Thoracic aorta (tissue), 2 donors: ENCODE results near the gene NTNG1. TPM values are rescaled to one million over a fixed set of nuclear protein-coding genes. Genes with fewer than 3 reads are reported as not detected.

Source experiments
- ATAC-seq: fragments of 150-250 bp; one replicate; pipeline ENCODE4 v1.8.0; 2017; ENCODE audit warnings: low read depth; ENCODE audit not compliant: insufficient number of reproducible peaks, low FRiP score
- DNase-seq: peaks from one replicate; pipeline ENCODE4 v3.0.0-alpha.2; 2020; ENCODE audit warnings: low spot score
- H3K27ac ChIP-seq, 2 donors: fragments of 200-600 bp; sonication (generic); 1 replicate in 1 of 2; 2 replicates in 1 of 2; pipeline ENCODE4 v1.5.1; 2016; ENCODE audit warnings: mild to moderate bottlenecking in 2 of 2, moderate library complexity in 2 of 2
- H3K27me3 ChIP-seq: fragments of 200-600 bp; sonication (generic); replicated peaks from 2 replicates; pipeline ENCODE4 v1.6.0; 2016; ENCODE audit warnings: mild to moderate bottlenecking; ENCODE audit not compliant: insufficient read depth
- H3K36me3 ChIP-seq: fragments of 200-600 bp; sonication (generic); one replicate; pipeline ENCODE4 v1.5.1; 2016
- H3K4me1 ChIP-seq, 2 donors: fragments of 200-600 bp; sonication (generic); 1 replicate in 1 of 2; 2 replicates in 1 of 2; pipeline versions ENCODE4 v1.5.1 to v1.6.0; 2016; ENCODE audit warnings: low read depth in 2 of 2, mild to moderate bottlenecking in 1 of 2; ENCODE audit not compliant: control insufficient read depth in 1 of 2
- H3K4me3 ChIP-seq: fragments of 200-600 bp; sonication (generic); 2 replicates; pipeline ENCODE4 v1.5.1; 2016; ENCODE audit warnings: mild to moderate bottlenecking
- H3K9me3 ChIP-seq: fragments of 200-600 bp; sonication (generic); 2 replicates; pipeline ENCODE4 v1.5.1; 2016
- CTCF ChIP-seq: fragments of 200-600 bp; sonication (generic); IDR thresholded peaks from one replicate; pipeline ENCODE4 v1.5.1; 2019; ENCODE audit warnings: antibody characterized with exemption
- total RNA-seq, 2 donors: library from RNA; depleted of rRNA; stranded (reverse); fragments of >200 nt; gene quantifications; one replicate each; pipeline versions ENCODE4 v1.1.0 to v1.2.3, GENCODE V29; 2016

The NTNG1 gene
- total RNA-seq, 2 donors from 2014 or later, result 0.99 to 1.4 TPM

GRCh38 chr1:107299521-107299920 is 158.7 kb downstream of the NTNG1 start:
- no peaks in the 10 kb centered on the region for H3K27me3 ChIP-seq
- ATAC-seq, result no peak
- no peak overlapping the region for H3K4me3 ChIP-seq
- no peak for TF ChIP-seq CTCF
- no peak overlapping the region for H3K27ac ChIP-seq
- H3K9me3 ChIP-seq, result no peaks in the 10 kb centered on the region
- no peak for DNase-seq
- H3K4me1 ChIP-seq, result no peaks in the 10 kb centered on the region
- no peaks in the 10 kb centered on the region for H3K36me3 ChIP-seq

- Histone ChIP-seq H3K27ac (no peak overlapping the region), H3K27me3 (no peaks in the 10 kb centered on the region), H3K4me3 (no peak overlapping the region), H3K9me3 (no peaks in the 10 kb centered on the region), H3K4me1 (no peaks in the 10 kb centered on the region), H3K36me3 (no peaks in the 10 kb centered on the region)
- no peak for DNase-seq
- TF ChIP-seq CTCF, result no peak
- no peak for ATAC-seq
Observed at GRCh38 chr1:107309962-107310361, 169.1 kb downstream of the NTNG1 start.

- DNase-seq (no peak), ATAC-seq (no peak)
- no peak for TF ChIP-seq CTCF
- H3K27me3 ChIP-seq, result no peaks in the 10 kb centered on the region
- no peak overlapping the region for H3K27ac ChIP-seq
- H3K36me3 ChIP-seq, result no peaks in the 10 kb centered on the region
- H3K4me1 ChIP-seq, result no peaks in the 10 kb centered on the region
- no peaks in the 10 kb centered on the region for H3K9me3 ChIP-seq
- no peak overlapping the region for H3K4me3 ChIP-seq
Observed at GRCh38 chr1:107315652-107316051, 174.8 kb downstream of the NTNG1 start.

- TF ChIP-seq CTCF, result no peak
Observed at GRCh38 chr1:107318932-107319331, 178.1 kb downstream of the NTNG1 start.

GRCh38 chr1:107323784-107324183 is 182.9 kb downstream of the NTNG1 start:
- no peaks in the 10 kb centered on the region for H3K4me1 ChIP-seq
- no peak for ATAC-seq
- TF ChIP-seq CTCF, result no peak
- no peaks in the 10 kb centered on the region for H3K9me3 ChIP-seq
- no peaks in the 10 kb centered on the region for H3K36me3 ChIP-seq
- H3K27ac ChIP-seq, result no peak overlapping the region
- no peaks in the 10 kb centered on the region for H3K27me3 ChIP-seq
- no peak overlapping the region for H3K4me3 ChIP-seq
- DNase-seq, result no peak

More at GRCh38 chr1:107318932-107319331, 178.1 kb downstream of the NTNG1 start:
- no peaks in the 10 kb centered on the region for H3K9me3 ChIP-seq
- H3K27ac ChIP-seq, result no peak overlapping the region
- H3K27me3 ChIP-seq, result no peaks in the 10 kb centered on the region
- DNase-seq, result no peak
- ATAC-seq, result no peak
- H3K4me1 ChIP-seq, result no peaks in the 10 kb centered on the region
- H3K4me3 ChIP-seq, result no peak overlapping the region
- H3K36me3 ChIP-seq, result no peaks in the 10 kb centered on the region
